GM19239 (cell line): ENCODE measurements around the gene GRWD1.

Experiments
- DNase-seq: peaks from one replicate; pipeline ENCODE4 v3.0.0; 2011; ENCODE audit warnings: low spot score; ENCODE audit not compliant: insufficient read length
- FAIRE-seq: peaks from 2 replicates; lab custom pipeline; 2011; peaks lifted over from hg19 to GRCh38; lab: Jason Lieb, UNC

GRWD1 gene

GRCh38 chr19:48491793-48492123, 46.0 kb downstream of the GRWD1 start:
- DNase-seq, result no peak
- FAIRE-seq, result no peak

GRCh38 chr19:48492925-48493717, 47.3 kb downstream of the GRWD1 start:
- FAIRE-seq, result peak; percentile 91
- peak; percentile 98 for DNase-seq

GRCh38 chr19:48493718-48494401, 48.1 kb downstream of the GRWD1 start:
- FAIRE-seq, result no peak
- DNase-seq, result no peak

DNA sequence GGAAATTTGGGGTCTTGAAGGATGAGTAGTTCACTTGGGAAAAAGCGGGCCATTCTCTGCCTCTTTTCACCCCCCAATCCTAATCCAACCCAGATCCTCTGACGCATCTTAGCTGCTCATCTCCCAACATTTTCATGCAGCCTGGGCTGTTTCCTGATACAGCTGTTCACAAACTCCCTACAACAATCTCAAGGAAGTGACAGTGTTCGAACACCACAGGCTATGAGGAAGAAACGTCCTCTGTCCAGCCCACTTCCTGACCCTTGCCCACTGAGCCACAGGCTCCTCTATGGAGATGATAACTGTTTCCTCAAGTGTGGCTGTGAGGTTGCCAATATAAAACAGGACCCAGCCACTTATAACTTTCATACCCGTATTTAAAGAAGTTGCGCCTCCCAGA, 49.6 kb downstream of the GRWD1 start:
- DNase-seq, result no peak
- no peak for FAIRE-seq

DNA sequence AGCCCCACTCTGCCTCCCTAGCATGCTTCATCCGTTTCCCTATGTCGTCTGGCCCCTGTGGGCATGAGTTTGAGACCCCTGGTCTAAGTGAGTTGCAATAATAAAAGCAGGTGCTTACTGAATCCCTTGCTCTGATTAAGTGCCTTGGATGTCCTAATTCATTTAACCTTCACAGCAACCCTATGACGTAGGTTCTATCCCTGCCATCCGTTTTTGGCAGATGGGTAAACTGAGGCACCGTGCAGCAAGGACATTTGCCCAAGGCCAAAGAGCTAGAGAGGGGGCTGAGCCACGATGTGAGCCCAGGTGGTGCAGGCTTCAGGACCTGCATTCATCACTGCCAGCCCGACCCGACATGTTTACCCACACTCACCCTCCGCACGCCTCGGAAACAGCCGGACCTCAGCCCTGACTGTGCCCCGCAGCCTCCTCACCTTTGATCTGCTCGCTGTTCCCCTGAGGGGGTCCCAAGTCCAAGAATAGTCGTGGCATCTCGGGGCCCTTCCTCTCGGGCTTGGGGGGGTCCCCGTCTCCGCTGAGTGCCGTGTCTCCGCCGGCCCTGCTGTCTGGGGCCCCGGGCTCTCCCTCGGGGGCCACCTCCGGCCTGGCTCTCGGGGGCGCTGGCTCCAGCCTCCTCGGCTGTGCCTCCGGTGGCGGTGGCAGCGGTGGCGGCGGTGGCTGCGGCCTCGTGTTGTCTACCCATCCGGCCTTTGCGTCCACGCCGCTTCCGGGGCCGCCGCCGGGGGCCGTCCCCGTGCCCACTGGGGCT, 51.4 kb downstream of the GRWD1 start:
- no peak for FAIRE-seq
- DNase-seq, result no peak

- DNase-seq (no peak), FAIRE-seq (no peak)
Observed at GRCh38 chr19:48497728-48498594, 52.2 kb downstream of the GRWD1 start.

GRCh38 chr19:48498595-48499311, 53.0 kb downstream of the GRWD1 start:
- DNase-seq (no peak), FAIRE-seq (no peak)

GRCh38 chr19:48499316-48500090, 53.7 kb downstream of the GRWD1 start:
- DNase-seq (no peak), FAIRE-seq (no peak)

DNA sequence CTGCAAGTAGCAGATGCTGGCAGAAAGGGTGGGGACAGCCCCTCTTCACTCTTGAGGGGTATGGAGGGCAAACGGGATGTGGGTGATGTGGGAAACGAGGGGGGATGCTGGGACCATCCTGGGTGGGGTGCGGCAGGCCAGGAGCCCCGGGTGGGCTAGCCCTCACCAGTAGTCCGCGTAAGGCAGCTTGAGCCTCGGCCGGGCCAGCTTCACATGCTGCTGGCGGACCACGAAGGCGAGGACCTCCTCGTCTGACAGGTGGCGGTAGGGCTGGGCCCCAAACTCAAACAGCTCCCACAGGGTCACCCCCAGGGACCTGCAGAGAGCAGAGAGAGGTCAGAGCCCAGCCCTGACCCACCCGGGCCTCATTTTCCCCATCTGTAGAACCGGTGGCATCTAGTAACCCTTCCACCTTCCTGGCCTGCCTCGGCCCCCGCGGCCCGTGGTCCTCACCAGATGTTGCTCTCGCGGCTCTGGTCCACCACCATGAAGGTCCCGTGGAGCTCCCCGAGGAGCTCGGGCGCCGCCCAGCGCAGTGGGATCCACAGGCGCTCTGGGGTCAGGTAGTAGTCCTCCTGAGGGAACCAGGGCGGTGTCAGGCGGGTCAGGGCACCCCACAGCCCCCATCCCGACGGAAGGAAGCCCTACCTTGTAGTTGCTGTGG, 55.2 kb downstream of the GRWD1 start:
- DNase-seq, result no peak
- FAIRE-seq, result no peak

GRCh38 chr19:48501494-48502349, 55.9 kb downstream of the GRWD1 start:
- DNase-seq, result peak; percentile 72
- peak; percentile 85 for FAIRE-seq

- no peak for DNase-seq
- no peak for FAIRE-seq
Observed at GRCh38 chr19:48502350-48503018, 56.7 kb downstream of the GRWD1 start.

- no peak for DNase-seq
- FAIRE-seq, result no peak
Observed at GRCh38 chr19:48506138-48506733, 60.5 kb downstream of the GRWD1 start.
